ENCODE data around the gene FAM177B.
"Not testable (repeated sequence)": the region's sequence is repeated elsewhere in the genome, so short reads cannot be mapped to it uniquely, and the experiment has no call there.

FAM177B gene

GRCh38 chr1:222739929-222740328, 2.9 kb downstream of the FAM177B start:
- no peak for DNase-seq (ENCODE audit: low read depth in 3 of 3)

GRCh38 chr1:222741630-222742457, 4.8 kb downstream of the FAM177B start:
- DNase-seq (ENCODE audit: low read depth in 3 of 3), result not testable (repeated sequence)

GRCh38 chr1:222749927-222750326, 12.9 kb downstream of the FAM177B start:
- no peak for DNase-seq (ENCODE audit: low read depth in 3 of 3)

- no peak for DNase-seq (ENCODE audit: low read depth in 3 of 3)
Measured at GRCh38 chr1:222750651-222751050, 13.6 kb downstream of the FAM177B start.

- no peak for DNase-seq (ENCODE audit: low read depth in 3 of 3)
Measured at GRCh38 chr1:222751255-222751654, 14.3 kb downstream of the FAM177B start.

- no peak for DNase-seq (ENCODE audit: low read depth in 3 of 3)
Measured at GRCh38 chr1:222754366-222755139, 17.6 kb downstream of the FAM177B start.

- DNase-seq (ENCODE audit: low read depth in 3 of 3), result no peak
Measured at GRCh38 chr1:222757646-222758268, 20.8 kb downstream of the FAM177B start.

- DNase-seq (ENCODE audit: low read depth in 3 of 3), result no peak
Measured at GRCh38 chr1:222759451-222760035, 22.5 kb downstream of the FAM177B start.

GRCh38 chr1:222761083-222761482, 24.1 kb downstream of the FAM177B start:
- no peak for DNase-seq (ENCODE audit: low read depth in 3 of 3)

- not testable (repeated sequence) for DNase-seq (ENCODE audit: low read depth in 3 of 3)
Measured at GRCh38 chr1:222762178-222762577, 25.2 kb downstream of the FAM177B start.

- DNase-seq (ENCODE audit: low read depth in 3 of 3), result no peak
Measured at GRCh38 chr1:222767152-222767571, 30.2 kb downstream of the FAM177B start.

- DNase-seq (ENCODE audit: low read depth in 3 of 3), result no peak
Measured at GRCh38 chr1:222768592-222768991, 31.6 kb downstream of the FAM177B start.

- DNase-seq (ENCODE audit: low read depth in 3 of 3), result no peak
Measured at GRCh38 chr1:222769181-222769580, 32.2 kb downstream of the FAM177B start.

- no peak for DNase-seq (ENCODE audit: low read depth in 3 of 3)
Measured at GRCh38 chr1:222769971-222770620, 33.1 kb downstream of the FAM177B start.

GRCh38 chr1:222772996-222773379, 36.0 kb downstream of the FAM177B start:
- DNase-seq (ENCODE audit: low read depth in 3 of 3), result no peak

- DNase-seq (ENCODE audit: low read depth in 3 of 3), result no peak
Measured at GRCh38 chr1:222777463-222777862, 40.5 kb downstream of the FAM177B start.

- DNase-seq (ENCODE audit: low read depth in 3 of 3), result no peak
Measured at GRCh38 chr1:222777977-222778376, 41.0 kb downstream of the FAM177B start.

GRCh38 chr1:222781251-222781650, 44.2 kb downstream of the FAM177B start:
- DNase-seq (ENCODE audit: low read depth in 3 of 3), result no peak

- DNase-seq (ENCODE audit: low read depth in 3 of 3), result no peak
Measured at GRCh38 chr1:222783051-222783450, 46.0 kb downstream of the FAM177B start.

- no peak for DNase-seq (ENCODE audit: low read depth in 3 of 3)
Measured at GRCh38 chr1:222784371-222784770, 47.4 kb downstream of the FAM177B start.

- DNase-seq (ENCODE audit: low read depth in 3 of 3), result no peak
Measured at GRCh38 chr1:222784916-222785315, 47.9 kb downstream of the FAM177B start.

GRCh38 chr1:222785529-222785928, 48.5 kb downstream of the FAM177B start:
- DNase-seq (ENCODE audit: low read depth in 3 of 3), result no peak

Data from stimulated activated CD4-positive, alpha-beta T cell treated with anti-CD3 and anti-CD28 coated beads, TNF-alpha, amount 100 ng/mL, for 24 hours (primary cell).